ENCODE results near the gene CNTNAP3B.
"Not testable (repeated sequence)": the region's sequence is repeated elsewhere in the genome, so short reads cannot be mapped to it uniquely, and the experiment has no call there.

CNTNAP3B gene

GRCh38 chr9:42129073-42129729, at the start of gene CNTNAP3B:
Gene CNTNAP3B (minus strand): TSS chr9:42129426. CDS start chr9:42129094, 332 bp downstream.
- not testable (repeated sequence) for DNase-seq (ENCODE audit: low spot score)

- DNase-seq (ENCODE audit: low spot score), result peak; percentile 1
Measured at GRCh38 chr9:42160299-42160698, 31.1 kb upstream of the CNTNAP3B start.

GRCh38 chr9:42127056-42127841, 2.0 kb downstream of the CNTNAP3B start:
- DNase-seq (ENCODE audit: low spot score), result peak; percentile 16

- DNase-seq (ENCODE audit: low spot score), result not testable (repeated sequence)
Measured at GRCh38 chr9:42121007-42121406, 8.2 kb downstream of the CNTNAP3B start.

- not testable (repeated sequence) for DNase-seq (ENCODE audit: low spot score)
Measured at GRCh38 chr9:42095929-42096328, 33.3 kb downstream of the CNTNAP3B start.

GRCh38 chr9:42084559-42084952, 44.7 kb downstream of the CNTNAP3B start:
- DNase-seq (ENCODE audit: low spot score), result not testable (repeated sequence)

GRCh38 chr9:42083877-42084558, 45.2 kb downstream of the CNTNAP3B start:
- not testable (repeated sequence) for DNase-seq (ENCODE audit: low spot score)

- DNase-seq (ENCODE audit: low spot score), result not testable (repeated sequence)
Measured at GRCh38 chr9:42080376-42080775, 48.9 kb downstream of the CNTNAP3B start.

GRCh38 chr9:42074868-42075267, 54.4 kb downstream of the CNTNAP3B start:
- not testable (repeated sequence) for DNase-seq (ENCODE audit: low spot score)

- not testable (repeated sequence) for DNase-seq (ENCODE audit: low spot score)
Measured at GRCh38 chr9:42071026-42071425, 58.2 kb downstream of the CNTNAP3B start.

- DNase-seq (ENCODE audit: low spot score), result not testable (repeated sequence)
Measured at GRCh38 chr9:42070035-42070799, 59.0 kb downstream of the CNTNAP3B start.

GRCh38 chr9:42053874-42054273, 75.4 kb downstream of the CNTNAP3B start:
- DNase-seq (ENCODE audit: low spot score), result not testable (repeated sequence)

GRCh38 chr9:42050701-42051100, 78.5 kb downstream of the CNTNAP3B start:
- DNase-seq (ENCODE audit: low spot score), result not testable (repeated sequence)

- not testable (repeated sequence) for DNase-seq (ENCODE audit: low spot score)
Measured at GRCh38 chr9:42044422-42045010, 84.7 kb downstream of the CNTNAP3B start.

- not testable (repeated sequence) for DNase-seq (ENCODE audit: low spot score)
Measured at GRCh38 chr9:42033541-42033940, 95.7 kb downstream of the CNTNAP3B start.

GRCh38 chr9:42020639-42021038, 108.6 kb downstream of the CNTNAP3B start:
- DNase-seq (ENCODE audit: low spot score), result not testable (repeated sequence)

GRCh38 chr9:42018220-42018922, 110.9 kb downstream of the CNTNAP3B start:
- DNase-seq (ENCODE audit: low spot score), result not testable (repeated sequence)

GRCh38 chr9:42014317-42014716, 114.9 kb downstream of the CNTNAP3B start:
- not testable (repeated sequence) for DNase-seq (ENCODE audit: low spot score)

GRCh38 chr9:41991607-41992006, 137.6 kb downstream of the CNTNAP3B start:
- DNase-seq (ENCODE audit: low spot score), result not testable (repeated sequence)

- not testable (repeated sequence) for DNase-seq (ENCODE audit: low spot score)
Measured at GRCh38 chr9:41980271-41980670, 149.0 kb downstream of the CNTNAP3B start.
